Neuronal stem cell (in vitro differentiated cells): ENCODE data around the gene SUPT3H.
A peak's percentile ranks its signal among the peaks of the same experiment; 100 is the strongest.

Source experiments
- DNase-seq: peaks from one replicate; pipeline ENCODE4 v3.0.0-alpha.2; 2013; ENCODE audit warnings: low spot score
- H2AFZ ChIP-seq: one replicate; pipeline ENCODE4 v1.6.1; 2013; ENCODE audit warnings: mild to moderate bottlenecking, low read length, inconsistent platforms
- H2AK5ac ChIP-seq: 2 replicates; pipeline ENCODE4 v1.6.1; 2013; ENCODE audit warnings: low read depth, mild to moderate bottlenecking, inconsistent platforms, low read length, moderate library complexity, mixed read lengths
- H2BK120ac ChIP-seq: 2 replicates; pipeline ENCODE4 v1.6.1; 2013; ENCODE audit warnings: low read depth, mild to moderate bottlenecking, inconsistent platforms, low read length, moderate library complexity, mixed read lengths
- H2BK12ac ChIP-seq: one replicate; pipeline ENCODE4 v1.6.1; 2013; ENCODE audit warnings: low read length, inconsistent platforms
- H2BK15ac ChIP-seq: 2 replicates; pipeline ENCODE4 v1.6.1; 2013; ENCODE audit warnings: mild to moderate bottlenecking, low read length, inconsistent platforms, mixed read lengths
- H2BK5ac ChIP-seq: one replicate; pipeline ENCODE4 v1.6.1; 2013; ENCODE audit warnings: inconsistent platforms, mild to moderate bottlenecking, low read length, moderate library complexity
- H3K14ac ChIP-seq: one replicate; pipeline ENCODE4 v1.6.1; 2013; ENCODE audit warnings: low read length, inconsistent platforms
- H3K18ac ChIP-seq: 2 replicates; pipeline ENCODE4 v1.6.1; 2013; ENCODE audit warnings: low read length, inconsistent platforms
- H3K23ac ChIP-seq: 2 replicates; pipeline ENCODE4 v1.6.1; 2013; ENCODE audit warnings: low read depth, mild to moderate bottlenecking, mixed read lengths, low read length, inconsistent platforms; ENCODE audit not compliant: poor library complexity
- H3K27ac ChIP-seq: replicated peaks from 3 replicates; pipeline ENCODE4 v1.5.1; 2013; ENCODE audit warnings: low read length, inconsistent platforms
- H3K27me3 ChIP-seq, 3 experiments: 2 replicates each; pipeline ENCODE4 v1.6.1; 2013; ENCODE audit warnings: low read length in 3 of 3, mild to moderate bottlenecking in 2 of 3, inconsistent platforms in 1 of 3, low read depth in 1 of 3, mixed read lengths in 1 of 3, moderate library complexity in 1 of 3; ENCODE audit not compliant: control insufficient read depth in 3 of 3, insufficient read depth in 3 of 3
- H3K36me3 ChIP-seq, 2 donors: replicated peaks in 1 of 2; 2 replicates each; pipeline ENCODE4 v1.6.1; 2013; ENCODE audit warnings: low read length in 2 of 2; ENCODE audit not compliant: control insufficient read depth in 2 of 2, insufficient read depth in 2 of 2
- H3K4ac ChIP-seq: 2 replicates; pipeline ENCODE4 v1.6.1; 2013; ENCODE audit warnings: inconsistent platforms, mild to moderate bottlenecking, low read length, moderate library complexity
- H3K4me1 ChIP-seq, 2 donors: 1 replicate in 1 of 2; 2 replicates in 1 of 2; pipeline ENCODE4 v1.6.1; 2013; ENCODE audit warnings: low read length in 2 of 2, low read depth in 1 of 2; ENCODE audit not compliant: control insufficient read depth in 2 of 2, insufficient read depth in 1 of 2
- H3K4me2 ChIP-seq: one replicate; pipeline ENCODE4 v1.6.1; 2013; ENCODE audit warnings: mild to moderate bottlenecking, low read length, inconsistent platforms; ENCODE audit not compliant: insufficient read depth, poor library complexity, severe bottlenecking
- H3K4me3 ChIP-seq, 2 donors: 2 replicates each; pipeline ENCODE4 v1.5.1; 2013; ENCODE audit warnings: low read length in 2 of 2, mild to moderate bottlenecking in 2 of 2, inconsistent platforms in 1 of 2, moderate library complexity in 1 of 2
- H3K79me1 ChIP-seq: one replicate; pipeline ENCODE4 v1.6.1; 2013; ENCODE audit warnings: low read depth, mild to moderate bottlenecking, inconsistent platforms, low read length, moderate library complexity
- H3K9ac ChIP-seq: one replicate; pipeline ENCODE4 v1.6.1; 2013; ENCODE audit warnings: mild to moderate bottlenecking, low read depth, low read length, inconsistent platforms; ENCODE audit not compliant: poor library complexity
- H3K9me3 ChIP-seq, 2 donors: replicated peaks in 1 of 2; 2 replicates each; pipeline versions ENCODE3 to v1.6.1; 2013; ENCODE audit warnings: low read length in 2 of 2, mild to moderate bottlenecking in 2 of 2, inconsistent platforms in 1 of 2, low read depth in 1 of 2, mixed read lengths in 1 of 2, moderate library complexity in 1 of 2; ENCODE audit not compliant: control insufficient read depth in 2 of 2, insufficient read depth in 1 of 2
- H4K8ac ChIP-seq: one replicate; pipeline ENCODE4 v1.6.1; 2013; ENCODE audit warnings: low read depth, mild to moderate bottlenecking, inconsistent platforms, low read length, moderate library complexity
- H4K91ac ChIP-seq: one replicate; pipeline ENCODE4 v1.6.1; 2013; ENCODE audit warnings: low read length, low read depth, mild to moderate bottlenecking, inconsistent platforms; ENCODE audit not compliant: poor library complexity
- WGBS, 2 donors: extraction: QIAGEN DNeasy Blood & Tissue Kit; methylation state at CpG; one replicate each; pipeline ENCODE4 v1.1.7; 2013; ENCODE audit warnings: missing lambda C conversion rate in 2 of 2, mixed read lengths in 1 of 2; ENCODE audit not compliant: insufficient read length in 2 of 2, insufficient replicate concordance in 1 of 2; ENCODE audit errors: extremely low coverage in 2 of 2; 5-methylcytosine and 5-hydroxymethylcytosine counted together

Gene SUPT3H

DNA sequence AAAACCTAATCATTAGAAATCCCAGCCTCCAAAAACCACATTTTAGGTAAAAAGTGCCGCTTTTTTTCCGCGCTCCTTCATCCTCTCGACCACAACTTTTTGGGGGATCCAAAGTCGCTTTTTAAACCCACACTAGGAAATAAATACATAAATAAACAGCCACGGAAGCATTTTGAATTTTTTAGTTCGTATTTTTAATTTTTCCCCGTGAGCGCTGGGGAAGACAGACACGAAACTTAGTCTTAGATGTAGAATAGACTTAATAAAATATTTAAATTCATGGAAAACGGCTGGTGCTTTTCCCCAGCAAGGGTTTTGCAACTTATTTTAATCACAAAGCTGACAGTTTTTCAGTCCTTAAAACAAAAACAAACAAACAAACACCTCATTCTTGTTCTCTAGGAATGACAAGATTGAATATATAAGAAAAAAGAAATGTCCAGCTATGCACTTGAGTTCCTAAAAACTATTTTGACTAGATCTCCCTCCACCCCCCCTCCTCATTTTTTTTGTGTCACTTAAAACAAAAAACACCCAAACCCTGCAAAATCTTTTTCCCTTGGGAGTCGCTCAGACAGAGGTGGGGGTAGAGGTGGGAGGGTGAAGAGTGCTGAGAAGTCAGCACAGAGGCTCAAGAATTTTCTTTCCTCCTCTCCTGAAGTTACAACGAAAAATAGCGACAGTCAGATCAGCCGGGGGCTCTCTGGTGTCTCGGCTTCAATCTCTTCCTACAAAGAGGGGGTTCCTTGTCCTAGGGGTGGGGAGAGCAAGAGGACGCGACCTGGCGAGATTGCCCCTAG, 43.4 kb upstream of the SUPT3H start:
- Histone ChIP-seq H3K18ac (peak overlapping the region; percentile 94), H3K23ac (peak overlapping the region; percentile 85), H2AFZ (peak overlapping the region; percentile 89), H3K27ac (no peak overlapping the region), H3K14ac (no peak overlapping the region), H3K79me1 (peaks cover 3% of the 10 kb centered on the region), H3K4me3 (peak overlapping the region; percentile 73 to 78), H3K4me2 (peak overlapping the region; percentile 96), H3K9ac (peak overlapping the region; percentile 77), H4K8ac (no peak overlapping the region), H3K9me3 (no peaks in the 10 kb centered on the region), H2BK5ac (no peak overlapping the region), H2BK12ac (no peak overlapping the region), H3K4ac (no peak overlapping the region), H2BK15ac (no peak overlapping the region), H3K4me1 (peaks cover 8 to 11% of the 10 kb centered on the region in 2 donors), H3K27me3 (peaks cover 0 to 53% (median 15%) of the 10 kb centered on the region in 3 experiments), H2BK120ac (no peak overlapping the region), H3K36me3 (peaks cover 0 to 8% of the 10 kb centered on the region in 2 donors), H2AK5ac (no peak overlapping the region), H4K91ac (no peak overlapping the region)
- no CpG with 5 or more reads among the region's 19 CpGs for WGBS, 2 donors
- DNase-seq = peak; percentile 39

DNA sequence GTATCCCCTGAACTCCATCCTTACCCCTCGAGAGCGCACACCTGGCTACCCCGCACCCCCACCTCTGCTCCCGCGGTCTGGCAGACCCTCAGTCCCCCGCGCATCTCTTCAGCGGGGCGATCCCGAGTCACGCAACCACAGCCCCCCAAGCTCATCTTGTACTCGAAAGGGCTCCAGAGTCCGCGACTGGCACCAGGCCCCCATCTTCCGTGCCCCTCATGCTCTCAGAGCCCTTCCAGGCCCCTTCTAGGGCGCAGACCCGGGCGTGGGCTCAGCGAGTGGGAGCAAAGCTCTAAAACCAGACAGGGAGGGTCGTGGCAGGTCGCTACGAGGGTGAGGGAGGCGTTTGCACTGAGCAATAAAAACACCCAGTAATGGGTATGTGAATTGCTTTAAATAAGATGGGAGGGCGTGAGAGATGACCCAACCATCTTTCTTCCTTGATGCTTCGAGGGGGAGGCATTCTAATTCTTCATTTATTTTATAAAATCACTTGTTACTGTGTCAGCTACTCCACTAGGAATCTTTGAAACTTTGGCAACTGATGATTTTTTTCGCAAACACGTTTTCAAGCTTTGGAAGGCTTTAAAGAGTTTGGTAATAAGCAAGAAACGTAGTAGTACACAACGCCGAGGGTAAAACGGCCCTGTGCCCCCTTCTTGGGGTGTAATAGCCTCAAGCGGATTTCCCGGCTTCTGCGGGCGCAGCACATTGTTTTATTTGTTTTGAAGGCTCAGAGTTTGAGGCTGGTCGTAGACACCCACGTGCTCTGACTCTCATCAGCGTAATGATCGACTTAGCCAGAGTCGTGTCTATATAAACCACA, 42.6 kb upstream of the SUPT3H start:
- Histone ChIP-seq H3K23ac (peak overlapping the region; percentile 61), H2BK12ac (no peak overlapping the region), H3K36me3 (peaks cover 0 to 2% of the 10 kb centered on the region in 2 donors), H3K27ac (no peak overlapping the region), H2AFZ (peak overlapping the region; percentile 66), H2BK120ac (no peak overlapping the region), H3K27me3 (peaks cover 0 to 53% (median 15%) of the 10 kb centered on the region in 3 experiments), H3K4me3 (peak overlapping the region; percentile 56 to 73), H3K4ac (no peak overlapping the region), H3K4me1 (peaks cover 8 to 11% of the 10 kb centered on the region in 2 donors), H3K4me2 (peak overlapping the region; percentile 58), H4K91ac (no peak overlapping the region), H2BK15ac (peak overlapping the region; percentile 69), H3K9me3 (no peaks in the 10 kb centered on the region), H4K8ac (no peak overlapping the region), H2BK5ac (peak overlapping the region; percentile 19), H2AK5ac (peak overlapping the region; percentile 47), H3K14ac (no peak overlapping the region), H3K9ac (no peak overlapping the region), H3K79me1 (peaks cover 3% of the 10 kb centered on the region), H3K18ac (peak overlapping the region; percentile 86)
- DNase-seq = peak; percentile 33
- WGBS, 2 donors = no CpG with 5 or more reads among the region's 40 CpGs

DNA sequence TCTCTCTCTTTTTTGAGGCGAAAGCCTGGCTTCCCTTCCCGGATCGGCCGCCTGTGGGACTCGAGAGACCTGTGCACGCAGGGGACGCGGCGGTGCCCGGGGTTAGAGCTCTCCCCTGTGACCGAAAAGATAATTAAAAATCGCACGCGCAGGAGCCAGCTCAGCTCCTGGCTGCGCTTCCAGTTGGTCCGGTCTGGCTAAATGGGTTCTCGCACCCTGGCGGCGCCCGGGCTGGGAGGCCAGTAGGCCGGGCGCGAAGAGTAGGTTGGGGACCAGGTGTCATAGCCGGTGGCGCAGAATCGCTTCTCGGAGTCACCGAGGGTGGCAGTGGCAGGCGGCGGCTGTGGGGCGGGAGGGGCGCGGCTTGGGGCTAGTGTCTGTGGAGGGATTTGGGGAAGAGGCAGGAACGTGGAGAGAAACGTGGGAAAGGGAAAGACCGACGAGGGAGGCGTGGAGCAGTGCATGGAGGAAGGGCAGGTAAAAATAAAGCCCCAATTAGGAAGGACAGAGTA, 41.9 kb upstream of the SUPT3H start:
- no peak overlapping the region for H3K9ac ChIP-seq
- H2AFZ ChIP-seq = peak overlapping the region; percentile 38
- no peak overlapping the region for H2BK120ac ChIP-seq
- peak overlapping the region; percentile 59 for H3K18ac ChIP-seq
- no peak overlapping the region for H3K23ac ChIP-seq
- peaks cover 0 to 2% of the 10 kb centered on the region in 2 donors for H3K36me3 ChIP-seq
- H4K91ac ChIP-seq = no peak overlapping the region
- no peak overlapping the region for H3K14ac ChIP-seq
- H3K4me2 ChIP-seq = peak overlapping the region; percentile 58
- H2BK15ac ChIP-seq = no peak overlapping the region
- DNase-seq = peak; percentile 26
- H3K4me3 ChIP-seq = peak overlapping the region in 1 of 2 donors; percentile 73
- no peak overlapping the region for H2AK5ac ChIP-seq
- H3K4me1 ChIP-seq = peaks cover 8 to 11% of the 10 kb centered on the region in 2 donors
- H2BK12ac ChIP-seq = no peak overlapping the region
- H4K8ac ChIP-seq = no peak overlapping the region
- WGBS, 2 donors = no CpG with 5 or more reads among the region's 38 CpGs
- no peak overlapping the region for H3K4ac ChIP-seq
- H3K27ac ChIP-seq = no peak overlapping the region
- peaks cover 0 to 52% (median 15%) of the 10 kb centered on the region in 3 experiments for H3K27me3 ChIP-seq
- H3K79me1 ChIP-seq = peaks cover 4% of the 10 kb centered on the region
- H2BK5ac ChIP-seq = peak overlapping the region; percentile 19
- no peaks in the 10 kb centered on the region for H3K9me3 ChIP-seq
